ENCODE data around the gene MYRIP. TPM values are rescaled to one million over a fixed set of nuclear protein-coding genes. Genes with fewer than 3 reads are reported as not detected.
A peak's percentile ranks its signal among the peaks of the same experiment; 100 is the strongest.
"Not testable (repeated sequence)": the region's sequence is repeated elsewhere in the genome, so short reads cannot be mapped to it uniquely, and the experiment has no call there.

Gene MYRIP
- polyA plus RNA-seq, 1 donor = 0.83 TPM

DNA sequence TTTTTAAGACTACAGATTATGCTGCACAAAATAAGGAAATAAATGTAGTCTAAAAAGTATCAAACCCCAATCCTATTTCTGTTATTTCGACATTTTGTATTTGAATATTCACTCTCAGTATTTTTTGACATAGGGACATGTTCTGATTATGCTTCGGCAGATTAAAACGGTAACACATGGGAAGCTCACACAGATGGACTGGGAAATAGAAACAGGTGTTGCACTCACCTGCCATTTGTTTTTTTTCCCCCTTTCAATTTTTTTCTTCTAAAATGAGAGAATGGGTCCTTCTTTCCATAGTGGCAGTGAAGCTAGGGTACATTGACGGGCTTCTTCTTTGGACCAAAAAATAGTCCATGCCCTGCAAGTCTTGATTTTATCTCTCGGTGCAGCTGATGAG lies 163.1 kb downstream of the MYRIP start:
- no peak for DNase-seq

DNA sequence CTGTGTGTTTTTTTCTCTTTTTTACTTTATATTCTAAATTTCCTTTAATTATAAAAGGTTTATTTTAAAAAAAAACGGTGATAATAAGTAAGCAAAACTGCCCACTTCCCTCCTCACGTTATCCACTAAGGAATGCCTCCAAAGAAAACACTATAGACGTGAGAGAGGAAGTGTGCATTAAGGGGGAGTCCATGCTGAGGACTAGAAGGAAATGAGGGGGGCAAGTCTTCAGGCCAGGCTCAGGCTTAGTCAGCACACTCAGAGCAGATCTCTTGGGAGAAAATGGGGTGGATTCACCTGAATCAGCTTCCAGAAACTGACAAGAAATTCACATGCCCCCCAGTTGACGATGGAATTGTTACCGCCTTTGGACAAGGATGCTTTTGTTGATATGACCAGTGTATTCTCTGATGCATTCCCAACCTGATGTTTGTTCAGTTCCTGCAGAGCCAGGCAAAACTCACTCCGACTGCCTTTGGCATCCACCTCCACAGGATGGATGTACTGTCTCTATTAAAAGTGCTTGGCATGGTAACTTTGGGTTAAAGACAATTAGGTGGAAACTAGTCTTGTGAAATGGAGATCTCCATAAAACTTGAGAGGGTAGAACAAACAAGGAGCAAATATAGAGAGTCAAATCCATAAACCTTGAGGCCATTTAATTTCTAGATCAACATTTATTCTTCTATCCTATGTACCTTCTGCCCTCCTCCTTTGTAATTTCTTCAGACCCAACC lies 167.8 kb downstream of the MYRIP start:
- no peak for DNase-seq

DNA sequence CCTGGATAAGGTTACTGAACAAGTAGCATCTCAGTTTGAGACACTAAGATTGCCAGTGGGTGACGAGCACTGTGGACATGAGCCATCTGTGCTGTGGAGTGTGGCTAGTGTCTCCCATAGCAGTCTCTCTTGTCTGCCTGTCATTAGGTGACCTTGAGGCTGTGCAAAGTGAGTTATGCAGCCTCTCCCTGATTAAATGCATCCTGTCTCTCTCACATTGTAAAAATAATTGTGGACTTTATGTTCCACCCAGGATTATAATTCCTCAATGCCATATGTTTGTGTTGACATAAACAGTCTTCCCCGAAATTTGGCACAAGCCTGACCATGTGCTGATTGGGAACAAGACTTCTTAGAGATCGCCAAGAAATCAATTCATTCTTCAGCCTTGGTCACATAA lies 168.9 kb downstream of the MYRIP start:
- DNase-seq = no peak

GRCh38 chr3:39980058-39980457 lies 170.6 kb downstream of the MYRIP start:
- DNase-seq = no peak

- no peak for DNase-seq
Observed at GRCh38 chr3:39980781-39981180, 171.4 kb downstream of the MYRIP start.

GRCh38 chr3:39981547-39982184 lies 172.3 kb downstream of the MYRIP start:
- peak; percentile 39 for DNase-seq

DNA sequence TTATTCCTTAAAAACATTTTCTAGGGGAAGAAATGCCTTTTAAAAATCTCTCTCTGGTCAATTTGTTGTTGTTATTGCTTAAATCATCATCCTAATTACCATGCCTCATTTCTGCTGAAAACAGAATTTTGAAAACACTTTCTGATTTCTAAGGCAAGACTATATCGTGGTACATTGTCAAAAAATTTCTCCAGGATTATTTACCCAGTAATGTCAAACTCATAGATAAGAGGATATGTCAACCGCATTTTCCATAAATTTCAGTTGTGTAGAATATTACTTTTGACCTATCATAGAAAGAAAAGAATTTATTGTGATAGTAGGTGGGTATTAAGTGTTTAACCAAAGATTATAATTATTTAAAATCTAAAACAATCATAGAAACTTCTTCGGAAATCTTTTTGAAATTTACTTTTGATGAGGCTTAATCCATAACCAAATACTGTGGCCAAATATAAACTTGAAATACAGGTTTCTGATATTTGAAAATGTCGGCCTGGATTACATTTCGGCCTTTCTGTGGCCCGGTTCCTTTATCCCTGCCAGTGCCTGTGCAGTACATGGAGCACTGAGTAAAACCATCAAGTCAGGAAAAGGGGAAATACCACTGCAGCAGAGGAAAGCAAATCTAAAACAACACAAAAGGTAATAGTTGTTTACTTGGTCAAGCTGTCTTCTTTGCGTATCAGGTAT lies 173.4 kb downstream of the MYRIP start:
- no peak for DNase-seq

GRCh38 chr3:39989746-39990145 lies 180.3 kb downstream of the MYRIP start:
- no peak for DNase-seq

GRCh38 chr3:39990532-39990931 lies 181.1 kb downstream of the MYRIP start:
- DNase-seq = no peak

GRCh38 chr3:40008796-40009195 lies 199.4 kb downstream of the MYRIP start:
- DNase-seq = no peak

DNA sequence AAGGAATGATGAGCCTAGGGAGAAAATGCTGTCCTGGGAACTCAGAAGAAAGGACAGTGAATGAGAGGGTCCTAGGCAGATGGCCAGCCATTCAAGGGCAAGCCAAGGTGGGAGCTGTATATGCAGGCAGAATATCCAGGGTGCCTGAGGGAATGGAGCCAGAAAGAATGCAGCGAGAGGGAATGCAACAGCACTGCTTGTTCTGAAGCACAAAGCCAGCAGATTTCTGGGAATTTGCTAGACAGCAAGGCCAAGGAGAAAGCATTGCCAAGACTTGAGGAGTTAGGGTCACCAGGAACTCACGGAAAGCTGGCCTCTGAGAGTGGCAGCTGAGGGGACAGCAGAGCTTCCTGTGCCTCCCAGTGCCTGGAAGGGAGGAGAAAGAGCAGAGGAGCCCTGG lies 200.6 kb downstream of the MYRIP start:
- DNase-seq = peak; percentile 32

DNA sequence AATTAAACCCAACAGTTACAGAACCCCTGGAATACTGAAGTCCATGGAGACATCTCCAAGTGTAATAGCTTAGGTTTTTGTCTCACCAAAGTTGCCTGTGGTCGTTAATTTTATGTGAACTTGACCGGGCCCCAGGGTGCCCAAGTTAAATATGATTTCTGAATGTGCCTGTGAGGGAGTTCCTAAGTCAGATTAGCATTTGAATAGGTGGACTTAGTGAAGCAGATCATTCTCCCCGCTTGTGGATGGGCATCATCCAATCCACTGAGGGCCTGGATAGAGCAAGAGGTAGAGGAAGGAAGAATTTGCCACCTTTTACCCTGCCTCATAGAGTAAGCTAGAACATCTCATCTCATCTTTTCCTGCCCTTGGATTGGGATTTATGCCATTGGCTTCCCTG lies 203.0 kb downstream of the MYRIP start:
- DNase-seq = no peak

DNA sequence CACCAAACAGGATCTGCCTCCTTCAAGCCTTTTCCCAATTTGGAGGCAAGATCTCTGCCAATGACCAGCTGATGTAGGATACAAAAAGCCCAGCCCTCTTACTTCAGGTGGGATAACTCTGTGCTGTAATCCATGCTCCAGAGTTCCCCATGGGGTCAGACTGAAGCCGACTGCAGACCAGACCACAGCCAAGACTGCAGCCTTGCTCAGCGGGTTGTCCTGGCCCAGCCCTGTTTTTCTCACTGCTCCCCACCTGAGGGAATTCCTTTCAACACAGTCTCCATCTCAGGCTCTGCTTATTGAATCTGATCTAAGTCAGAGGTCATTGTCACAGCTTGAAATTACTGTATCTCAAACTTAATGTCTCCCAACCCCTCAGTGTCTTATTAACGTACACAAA lies 207.0 kb downstream of the MYRIP start:
- DNase-seq = no peak

- no peak for DNase-seq
Observed at GRCh38 chr3:40018369-40018768, 209.0 kb downstream of the MYRIP start.

DNA sequence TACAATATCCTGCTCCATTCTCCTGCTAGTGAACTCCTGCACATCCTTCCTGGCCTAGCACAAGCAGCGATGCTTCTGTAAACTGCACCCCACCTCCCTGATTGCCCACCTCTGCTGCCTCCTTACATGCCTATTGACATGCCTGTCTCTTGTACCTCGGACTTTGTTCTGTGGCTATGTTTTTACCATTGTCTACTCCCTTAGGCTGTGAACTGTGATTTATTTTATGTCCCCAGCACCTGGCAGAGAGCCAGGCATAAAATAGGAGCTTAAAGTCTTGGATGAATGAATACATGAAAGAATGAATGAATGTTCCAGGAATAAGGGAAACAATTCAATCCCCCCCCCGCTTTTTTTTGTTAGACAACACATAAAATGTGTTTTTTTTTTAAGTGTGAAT lies 210.0 kb downstream of the MYRIP start:
- no peak for DNase-seq

DNA sequence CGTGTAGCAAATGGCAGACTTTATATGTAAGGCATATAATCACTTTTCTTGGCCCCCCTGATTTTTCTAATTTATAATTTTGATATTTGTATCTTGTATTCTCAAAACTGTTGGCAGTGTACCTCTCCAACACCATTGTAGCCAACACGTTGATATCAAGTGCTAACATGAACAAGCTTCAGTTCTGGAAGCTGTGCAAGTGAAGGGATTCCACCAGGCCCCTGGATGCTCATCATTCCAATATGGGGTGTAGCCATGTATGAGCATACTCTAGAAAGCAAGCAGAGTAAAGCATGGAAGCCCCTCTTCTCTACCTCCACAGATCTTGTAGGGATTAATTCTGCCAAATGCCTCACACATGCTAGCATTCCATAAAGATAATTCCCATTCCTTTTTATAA lies 211.3 kb downstream of the MYRIP start:
- DNase-seq = no peak

DNA sequence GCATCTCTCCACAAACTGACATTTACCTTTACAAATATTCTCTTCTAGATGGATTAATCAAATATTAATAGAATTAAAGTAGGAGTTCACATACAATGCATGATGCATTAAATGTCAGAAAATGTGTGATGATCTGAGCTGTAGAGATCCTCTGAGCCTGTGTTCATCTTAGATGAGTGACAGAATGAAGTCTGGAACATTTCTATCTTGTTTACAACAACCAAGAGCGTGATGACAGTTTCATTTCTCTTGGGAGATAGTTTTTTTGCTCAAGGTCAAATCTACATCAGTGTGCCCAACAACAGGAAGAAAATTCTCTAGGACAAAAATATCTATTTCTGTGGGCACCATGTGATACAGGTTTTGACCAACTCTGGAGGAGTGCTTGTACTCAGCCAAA lies 211.9 kb downstream of the MYRIP start:
- DNase-seq = no peak

GRCh38 chr3:40022297-40022827 lies 213.0 kb downstream of the MYRIP start:
- no peak for DNase-seq

- DNase-seq = no peak
Observed at GRCh38 chr3:40024526-40024925, 215.1 kb downstream of the MYRIP start.

DNA sequence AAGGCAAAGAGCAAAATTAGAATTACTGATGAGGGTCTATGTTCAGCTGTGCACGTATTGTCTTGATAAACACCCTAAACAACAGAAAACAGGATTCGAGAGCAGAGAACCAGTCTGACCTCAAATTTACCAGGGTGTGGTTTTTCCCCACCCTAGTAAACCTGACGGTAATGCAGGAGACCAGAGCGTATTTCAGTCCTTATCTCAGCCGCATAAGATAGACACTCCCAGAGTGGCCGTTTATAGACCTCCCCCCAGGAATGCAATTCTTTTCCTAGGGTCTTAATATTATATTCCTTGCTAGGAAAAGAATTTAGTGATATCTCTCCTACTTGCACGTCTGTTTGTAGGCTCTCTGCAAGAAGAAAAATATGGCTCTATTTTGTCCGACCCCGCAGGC lies 216.5 kb downstream of the MYRIP start:
- not testable (repeated sequence) for DNase-seq

DNA sequence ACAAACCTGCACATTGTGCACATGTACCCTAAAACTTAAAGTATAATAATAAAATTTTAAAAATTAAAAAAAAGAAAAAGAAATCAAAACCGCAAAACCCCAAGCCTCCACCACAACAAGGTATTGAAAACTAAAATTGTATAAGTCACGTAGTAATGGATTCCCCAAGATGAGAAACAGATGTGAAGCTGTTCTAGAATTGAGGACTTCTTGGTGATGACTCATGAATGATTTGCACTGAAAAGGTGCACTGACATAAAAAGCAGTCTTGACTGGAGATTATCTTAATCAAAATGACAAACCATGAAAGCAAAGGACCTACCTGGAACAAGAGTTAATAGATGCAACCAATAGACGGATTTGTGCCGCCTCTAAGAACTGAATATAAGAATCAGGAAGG lies 225.8 kb downstream of the MYRIP start:
- no peak for DNase-seq

DNA sequence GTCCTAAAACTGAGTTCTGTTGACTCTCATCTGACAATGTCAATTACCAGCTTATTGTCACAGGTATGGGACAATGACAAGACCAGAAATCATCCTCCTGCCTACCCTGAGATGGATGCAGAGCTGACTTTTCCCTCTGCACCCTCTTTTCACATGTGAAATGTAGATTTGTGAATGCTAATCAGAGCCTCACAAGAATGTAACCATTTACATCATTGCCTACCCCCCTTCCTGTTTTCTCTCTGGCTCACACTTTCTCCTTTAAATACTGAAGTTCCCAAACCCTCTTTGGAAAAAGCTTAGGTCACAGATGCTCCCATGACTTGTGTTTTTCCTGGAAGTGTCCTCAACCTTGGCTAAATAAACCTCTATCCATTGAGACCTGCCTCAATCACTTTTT lies 228.2 kb downstream of the MYRIP start:
- DNase-seq = no peak

GRCh38 chr3:40042752-40043443 lies 233.5 kb downstream of the MYRIP start:
- DNase-seq = peak; percentile 26
